BE2C (cell line): ENCODE data around the gene RNF31.

Source experiments
- DNase-seq: peaks from one replicate; pipeline ENCODE4 v3.0.0-alpha.2; 2020
- H3K27me3 ChIP-seq: fragments of 250-450 bp; sonication (Bioruptor Pico); 2 replicates; pipeline ENCODE4 v1.5.1; 2020; ENCODE audit warnings: mild to moderate bottlenecking
- H3K36me3 ChIP-seq: fragments of 250-450 bp; sonication (Bioruptor Pico); 2 replicates; pipeline ENCODE4 v1.5.1; 2020; ENCODE audit warnings: mild to moderate bottlenecking
- H3K4me1 ChIP-seq: fragments of 250-450 bp; sonication (Bioruptor Pico); 2 replicates; pipeline ENCODE4 v1.5.1; 2020
- H3K4me3 ChIP-seq: 2 replicates; pipeline ENCODE4 v1.5.1; 2011; ENCODE audit warnings: low read depth, low read length
- H3K9me3 ChIP-seq: fragments of 250-450 bp; sonication (Bioruptor Pico); 2 replicates; pipeline ENCODE4 v1.5.1; 2020
- TF ChIP-seq, protein P1 (sequence below): IDR thresholded peaks from 2 replicates; pipeline ENCODE4 v1.5.1; 2012; ENCODE audit warnings: mild to moderate bottlenecking, low read depth, low read length

RNF31 gene

DNA sequence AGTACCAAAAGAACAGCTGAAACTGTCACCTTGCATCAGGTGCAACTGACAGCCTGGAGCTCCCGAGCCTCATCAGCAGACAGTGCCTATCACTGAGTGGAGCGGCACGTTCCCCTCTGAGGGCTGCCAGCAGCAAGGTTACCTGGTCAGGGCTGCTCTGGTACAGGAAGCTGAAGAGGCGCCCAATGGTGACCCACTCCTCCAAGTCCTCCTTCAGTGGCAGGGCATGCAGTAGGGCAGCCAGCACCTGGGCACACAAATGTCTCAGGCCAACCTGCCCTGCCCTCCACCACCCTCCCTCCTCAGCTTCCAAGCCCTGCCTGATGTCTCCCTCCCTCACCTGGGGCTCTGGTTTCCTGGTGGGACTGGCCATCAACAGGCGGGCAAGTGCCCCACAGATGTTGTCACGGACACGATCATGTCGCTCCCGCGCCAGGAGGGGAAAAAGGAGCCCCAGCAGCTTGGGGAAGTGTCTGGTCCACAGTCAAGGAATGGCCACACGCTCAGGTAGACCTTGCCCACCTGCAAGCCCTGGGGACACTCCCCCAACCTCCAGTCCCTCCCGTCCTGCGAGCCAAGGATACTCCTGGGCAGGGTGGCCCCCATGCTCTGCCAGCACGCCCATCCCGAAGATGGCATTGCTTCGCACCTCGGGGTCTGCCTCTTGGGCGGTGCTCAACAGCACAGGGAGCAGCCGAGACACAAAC, 34.2 kb downstream of the RNF31 start:
- no peaks in the 10 kb centered on the region for H3K27me3 ChIP-seq
- no peak overlapping the region for H3K4me3 ChIP-seq
- no peaks in the 10 kb centered on the region for H3K4me1 ChIP-seq
- no peak for DNase-seq
- TF ChIP-seq, protein P1, sequence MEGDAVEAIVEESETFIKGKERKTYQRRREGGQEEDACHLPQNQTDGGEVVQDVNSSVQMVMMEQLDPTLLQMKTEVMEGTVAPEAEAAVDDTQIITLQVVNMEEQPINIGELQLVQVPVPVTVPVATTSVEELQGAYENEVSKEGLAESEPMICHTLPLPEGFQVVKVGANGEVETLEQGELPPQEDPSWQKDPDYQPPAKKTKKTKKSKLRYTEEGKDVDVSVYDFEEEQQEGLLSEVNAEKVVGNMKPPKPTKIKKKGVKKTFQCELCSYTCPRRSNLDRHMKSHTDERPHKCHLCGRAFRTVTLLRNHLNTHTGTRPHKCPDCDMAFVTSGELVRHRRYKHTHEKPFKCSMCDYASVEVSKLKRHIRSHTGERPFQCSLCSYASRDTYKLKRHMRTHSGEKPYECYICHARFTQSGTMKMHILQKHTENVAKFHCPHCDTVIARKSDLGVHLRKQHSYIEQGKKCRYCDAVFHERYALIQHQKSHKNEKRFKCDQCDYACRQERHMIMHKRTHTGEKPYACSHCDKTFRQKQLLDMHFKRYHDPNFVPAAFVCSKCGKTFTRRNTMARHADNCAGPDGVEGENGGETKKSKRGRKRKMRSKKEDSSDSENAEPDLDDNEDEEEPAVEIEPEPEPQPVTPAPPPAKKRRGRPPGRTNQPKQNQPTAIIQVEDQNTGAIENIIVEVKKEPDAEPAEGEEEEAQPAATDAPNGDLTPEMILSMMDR: no peak
- H3K36me3 ChIP-seq: peaks cover 85% of the 10 kb centered on the region
- H3K9me3 ChIP-seq: no peaks in the 10 kb centered on the region

DNA sequence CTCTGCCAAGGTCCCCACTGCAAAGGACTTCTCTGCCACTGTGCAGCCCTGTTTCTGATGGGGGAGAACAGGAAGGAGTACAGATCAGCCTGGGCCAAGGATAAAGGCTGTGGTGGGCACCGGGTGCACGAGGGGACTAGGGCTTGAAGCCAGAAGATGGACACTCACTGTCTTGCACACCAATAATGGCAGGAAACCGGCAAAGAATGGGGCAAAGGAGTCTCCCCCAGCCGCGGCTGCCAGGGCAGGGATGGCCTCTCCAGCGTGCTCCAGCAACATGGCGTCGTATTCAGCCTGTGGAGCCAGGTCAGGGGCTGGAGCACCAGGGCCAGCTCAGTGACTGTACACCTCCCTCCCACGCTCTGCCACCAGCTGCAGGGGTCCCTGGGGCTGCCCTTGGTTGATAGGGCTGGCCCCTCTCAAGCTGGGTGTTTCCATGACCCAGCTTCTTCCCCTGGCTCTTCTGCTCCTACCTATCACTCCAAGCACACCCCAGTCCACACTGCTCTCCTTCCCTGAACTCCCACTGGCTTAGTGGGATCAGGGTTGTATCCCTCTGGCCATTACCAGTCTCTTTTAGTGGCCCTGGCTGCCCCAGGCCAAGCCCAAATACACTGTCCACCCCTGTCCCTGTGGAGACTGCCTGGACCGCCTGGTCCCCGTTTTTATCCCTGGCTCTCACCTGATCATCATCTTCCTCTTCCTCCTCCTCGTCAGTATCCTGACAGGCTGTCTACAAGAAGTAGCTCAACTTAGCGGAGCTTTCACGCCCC, 35.0 kb downstream of the RNF31 start:
- H3K9me3 ChIP-seq: no peaks in the 10 kb centered on the region
- H3K27me3 ChIP-seq: no peaks in the 10 kb centered on the region
- no peaks in the 10 kb centered on the region for H3K4me1 ChIP-seq
- no peak for DNase-seq
- no peak overlapping the region for H3K4me3 ChIP-seq
- TF ChIP-seq, protein P1: no peak
- H3K36me3 ChIP-seq: peaks cover 89% of the 10 kb centered on the region

DNA sequence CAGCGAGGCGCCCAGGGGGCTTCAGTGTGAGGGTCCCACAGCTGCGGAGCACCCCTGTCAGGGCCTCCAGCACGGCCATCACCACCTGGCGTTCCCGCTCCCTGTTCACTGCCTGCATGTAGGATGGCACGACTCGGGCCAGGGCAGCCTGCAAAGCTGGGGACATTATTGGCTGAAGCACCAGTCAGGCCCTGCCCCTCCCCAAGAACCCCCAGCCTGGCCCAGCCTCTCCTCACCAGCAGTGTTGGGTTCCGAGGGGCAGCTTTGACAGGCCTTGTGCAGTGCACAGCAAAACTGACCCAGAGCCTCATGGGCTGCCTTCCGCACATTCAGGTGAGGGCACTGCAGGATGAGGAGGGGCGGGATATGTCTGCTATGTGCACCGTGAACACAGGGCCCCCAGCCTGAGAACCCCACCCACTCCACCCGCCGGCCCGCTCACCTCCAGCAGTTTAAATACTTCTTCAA, 35.8 kb downstream of the RNF31 start:
- no peak for DNase-seq
- TF ChIP-seq, protein P1: no peak
- Histone ChIP-seq H3K9me3 (no peaks in the 10 kb centered on the region), H3K4me1 (no peaks in the 10 kb centered on the region), H3K27me3 (no peaks in the 10 kb centered on the region), H3K36me3 (peaks cover 90% of the 10 kb centered on the region), H3K4me3 (no peak overlapping the region)

DNA sequence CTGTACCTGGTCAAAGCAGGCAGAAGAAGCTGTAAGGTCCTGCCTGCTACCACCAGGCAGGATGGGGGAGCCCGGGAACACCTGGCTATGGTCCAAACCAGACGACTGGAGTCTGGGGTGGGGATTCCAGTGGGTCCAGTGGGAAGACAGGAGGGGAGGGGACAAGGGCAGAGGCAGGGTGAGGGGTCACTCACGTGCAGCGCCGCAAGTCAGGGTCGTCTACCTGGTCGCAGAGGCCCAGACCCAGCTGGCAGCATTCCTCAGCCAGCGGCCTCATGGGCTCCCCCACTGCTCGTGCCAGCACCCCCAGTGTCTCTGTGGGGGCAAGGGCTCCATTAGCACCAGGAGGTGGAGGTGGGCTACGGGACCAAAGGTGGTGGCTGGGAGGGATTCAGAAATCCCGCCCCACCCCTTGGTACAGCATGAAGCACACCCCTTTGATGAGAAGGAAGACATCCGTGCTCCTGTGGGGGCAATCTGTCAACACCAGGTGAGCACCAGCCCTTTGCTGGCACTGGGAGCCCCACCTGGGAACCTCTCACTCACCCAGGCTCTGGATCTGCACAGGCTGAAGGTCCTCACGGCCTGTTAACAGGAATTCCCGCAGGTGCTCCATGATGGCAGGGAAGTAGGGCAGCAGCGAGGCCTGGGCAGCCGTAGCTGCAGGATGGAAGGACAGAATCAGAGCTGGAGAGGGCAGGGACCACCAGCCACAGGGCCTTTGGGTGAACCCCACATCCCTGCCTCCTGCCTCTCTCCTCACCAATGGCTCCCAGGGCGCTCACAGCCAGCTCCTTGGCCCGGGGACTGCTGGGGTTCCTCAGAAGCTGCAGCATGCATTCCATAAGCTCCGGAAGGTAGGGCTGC, 37.0 kb downstream of the RNF31 start:
- Histone ChIP-seq H3K4me1 (no peaks in the 10 kb centered on the region), H3K27me3 (no peaks in the 10 kb centered on the region), H3K36me3 (peaks cover 78% of the 10 kb centered on the region), H3K4me3 (no peak overlapping the region), H3K9me3 (no peaks in the 10 kb centered on the region)
- no peak for DNase-seq
- TF ChIP-seq, protein P1: no peak

DNA sequence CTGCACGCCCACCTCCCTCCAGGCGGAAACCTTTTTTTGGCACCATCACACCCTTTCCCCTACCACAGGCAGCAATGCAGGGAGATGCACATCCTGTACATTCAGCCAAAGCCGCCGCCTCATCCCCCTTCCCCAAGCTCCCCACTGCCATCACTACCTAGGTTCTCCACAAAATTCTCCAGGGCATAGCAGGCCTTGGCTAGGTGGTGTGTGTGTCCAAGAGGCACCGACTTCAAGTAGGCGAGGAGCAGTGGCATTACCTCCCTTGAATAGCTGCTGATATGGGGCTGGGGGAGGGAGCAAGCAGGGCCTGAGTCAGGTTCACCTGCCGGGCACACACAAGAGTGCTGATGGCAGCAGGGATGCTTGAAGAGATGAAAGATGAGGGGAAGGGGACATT, 37.7 kb downstream of the RNF31 start:
- TF ChIP-seq, protein P1: no peak
- Histone ChIP-seq H3K36me3 (peaks cover 72% of the 10 kb centered on the region), H3K4me1 (no peaks in the 10 kb centered on the region)

More for the DNA sequence above, 37.7 kb downstream of the RNF31 start:
- Histone ChIP-seq H3K4me3 (no peak overlapping the region), H3K27me3 (no peaks in the 10 kb centered on the region), H3K9me3 (no peaks in the 10 kb centered on the region)
- no peak for DNase-seq
